Activated T-cell treated with anti-CD3 and anti-CD28 coated beads for 1 hour (primary cell): ENCODE measurements around the gene ZRSR2.

Source experiments
- DNase-seq: peaks from one replicate; pipeline ENCODE4 v3.0.0-alpha.2; 2020; ENCODE audit warnings: low read depth

The ZRSR2 gene

GRCh38 chrX:15853586-15854079 is 63.3 kb downstream of the ZRSR2 start:
- no peak for DNase-seq

DNA sequence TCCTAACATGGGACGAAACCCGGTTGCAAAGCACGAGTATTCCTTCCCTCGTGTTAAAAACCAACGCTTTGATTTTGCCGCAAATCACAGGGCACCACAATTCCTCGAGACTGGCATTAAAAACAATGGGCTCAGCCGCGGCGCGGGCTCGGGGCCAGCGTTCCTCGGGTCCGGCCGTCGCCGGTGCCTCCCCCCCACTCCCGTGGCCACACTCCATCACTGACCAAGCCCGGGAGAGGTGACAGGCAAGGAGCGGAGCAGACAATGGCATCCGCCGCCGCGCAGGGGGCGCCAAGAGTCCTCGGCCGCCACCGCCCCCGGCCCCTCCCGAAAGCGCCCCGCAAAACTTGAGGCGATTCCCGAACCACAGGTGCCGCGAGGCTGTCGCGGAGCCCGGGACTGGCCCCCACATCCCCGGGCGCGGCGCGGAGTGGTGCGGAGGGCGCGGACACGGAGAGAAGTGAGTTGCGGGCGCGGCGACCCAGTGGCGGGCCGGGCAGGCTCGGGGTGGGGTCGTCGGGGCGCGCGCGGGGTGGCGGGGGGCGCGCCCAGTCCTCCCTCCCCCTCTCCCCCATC is 63.9 kb downstream of the ZRSR2 start:
- DNase-seq = peak; percentile 20

DNA sequence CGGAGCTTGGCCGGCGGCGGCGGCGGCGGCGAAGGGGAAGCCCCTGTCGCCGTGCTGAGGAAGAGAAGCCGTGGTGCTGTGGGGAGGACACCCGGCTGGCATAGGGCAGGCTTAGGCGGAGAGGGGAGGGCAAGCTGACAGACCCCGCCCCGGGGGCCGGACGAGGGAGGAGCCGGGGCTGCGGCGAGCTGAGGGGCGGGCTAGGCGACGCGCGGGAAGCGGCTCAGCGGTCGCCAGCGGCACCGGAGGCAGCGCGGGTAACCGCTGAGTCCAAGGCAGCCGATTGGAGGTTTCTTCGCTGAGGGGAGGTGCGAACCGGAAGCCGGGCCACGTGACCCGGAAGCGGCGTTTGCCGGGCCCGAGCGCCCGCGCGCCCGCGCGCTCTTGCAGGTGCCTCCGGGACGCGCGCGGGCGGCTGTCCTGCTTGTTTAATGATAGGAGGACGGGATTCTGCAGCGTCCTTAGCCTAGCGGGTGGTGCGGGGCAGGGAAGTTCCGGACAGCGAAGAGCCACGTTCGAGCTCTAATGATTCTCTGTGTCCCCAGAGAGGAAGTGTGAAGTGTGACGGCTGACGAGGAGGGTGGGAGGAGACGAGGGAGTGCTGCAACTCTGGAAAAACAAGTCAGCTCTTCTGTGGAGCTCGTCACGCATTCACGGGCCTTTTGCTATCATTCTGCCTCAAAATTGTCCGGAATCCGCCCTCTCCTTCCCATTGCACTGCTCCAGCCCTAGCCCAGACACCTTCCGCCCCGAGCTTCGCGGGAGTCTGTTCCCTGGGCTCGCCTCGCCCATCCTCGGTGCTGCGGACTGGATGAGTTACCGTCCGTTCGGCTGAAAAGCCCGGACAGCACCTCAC is 64.7 kb downstream of the ZRSR2 start, which contains the start of gene AP1S2:
Gene AP1S2 (minus strand): TSS at position 102 of the 856 bp plus-strand sequence. CDS start 2,289 bp downstream, outside the sequence.
- peak; percentile 86 for DNase-seq

DNA sequence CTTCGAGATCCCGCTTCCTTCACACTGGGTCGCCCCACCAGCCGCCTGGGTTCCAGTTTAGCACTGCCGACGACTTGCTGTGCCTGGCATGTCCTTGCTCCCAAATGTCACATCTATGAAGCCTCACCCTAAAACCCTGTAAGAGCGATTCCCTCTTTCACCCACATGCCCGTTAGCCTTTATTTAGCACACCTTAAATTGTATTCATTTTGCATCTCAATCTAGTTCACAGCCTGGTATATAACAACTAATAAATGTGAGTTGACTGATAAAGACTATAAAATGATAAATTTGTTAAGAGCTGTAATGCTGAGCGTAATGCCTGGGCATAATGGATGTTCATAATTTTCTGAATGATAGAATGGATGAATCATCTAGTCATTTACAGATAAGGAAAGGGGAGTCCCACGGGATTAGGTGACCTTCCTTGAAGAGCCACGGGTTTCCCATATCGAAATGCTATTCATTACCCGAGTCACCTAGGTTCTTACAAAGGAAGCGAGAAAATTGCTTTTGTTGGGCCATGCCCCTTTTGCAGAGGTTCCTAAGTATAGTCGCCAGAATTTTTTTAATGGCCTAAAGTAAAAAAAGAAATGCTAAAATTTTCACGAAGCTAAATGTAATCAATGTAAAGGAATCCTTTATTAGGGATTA is 65.4 kb downstream of the ZRSR2 start:
- no peak for DNase-seq

- no peak for DNase-seq
Measured at GRCh38 chrX:15856222-15856587, 65.9 kb downstream of the ZRSR2 start.

- DNase-seq = no peak
Measured at GRCh38 chrX:15856636-15857035, 66.4 kb downstream of the ZRSR2 start.

GRCh38 chrX:15858051-15858450 is 67.8 kb downstream of the ZRSR2 start:
- DNase-seq = no peak

DNA sequence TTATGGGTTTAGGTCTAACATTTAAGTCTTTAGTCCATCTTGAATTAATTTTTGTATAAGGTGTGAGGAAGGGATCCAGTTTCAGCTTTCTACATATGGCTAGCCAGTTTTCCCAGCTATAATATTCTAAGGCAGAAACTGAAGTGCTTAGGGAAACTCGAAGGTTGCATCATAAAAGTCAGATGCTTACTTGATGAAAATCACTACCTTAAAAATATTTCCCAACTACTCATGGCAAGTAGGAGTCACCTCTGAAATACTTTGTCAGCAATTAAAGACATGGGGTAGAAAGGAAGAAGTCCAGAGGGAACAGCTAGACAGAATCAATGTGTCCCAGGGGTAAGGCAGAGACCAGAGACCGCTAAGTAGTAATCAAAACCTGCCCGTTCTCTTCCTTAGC is 70.6 kb downstream of the ZRSR2 start:
- DNase-seq = no peak

DNA sequence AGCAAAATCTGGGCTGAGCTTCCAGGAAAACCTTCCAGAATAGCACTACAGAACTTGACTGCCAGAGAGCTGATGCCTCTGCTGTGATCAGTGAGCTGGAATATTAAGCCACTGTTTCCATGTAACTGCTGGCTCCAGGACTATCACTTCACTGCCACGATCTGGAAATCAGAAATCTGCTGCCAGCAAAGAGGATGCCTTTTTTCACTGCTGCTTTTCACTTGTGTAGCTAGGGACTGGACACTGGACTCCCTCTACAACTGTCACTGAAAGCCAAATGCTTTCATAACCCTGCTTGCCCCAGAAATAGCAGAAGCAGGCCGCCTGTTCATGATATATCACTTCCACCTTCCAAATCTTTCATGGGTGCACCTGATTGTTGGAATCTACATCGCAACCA is 73.7 kb downstream of the ZRSR2 start:
- no peak for DNase-seq

DNA sequence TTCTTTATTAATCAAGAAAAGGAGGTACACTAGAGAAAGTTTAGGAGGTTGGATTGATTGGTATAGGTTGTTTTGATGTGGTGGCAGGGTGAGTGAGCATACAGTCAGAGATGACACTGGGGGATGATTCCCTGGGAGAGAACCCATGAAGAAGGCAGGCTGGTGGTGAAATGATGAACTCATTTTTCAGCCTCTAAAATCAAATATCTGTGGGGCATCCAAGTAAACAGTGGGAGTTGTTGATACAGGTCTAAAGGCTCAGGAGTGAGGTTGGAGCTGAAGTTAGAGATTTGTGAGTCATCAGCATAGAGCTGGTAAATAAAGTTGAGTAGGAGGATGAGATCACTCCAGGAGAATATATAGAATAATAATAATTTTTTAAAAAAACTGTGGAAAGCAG is 74.3 kb downstream of the ZRSR2 start:
- no peak for DNase-seq

GRCh38 chrX:15866147-15866546 is 75.9 kb downstream of the ZRSR2 start:
- DNase-seq = no peak

GRCh38 chrX:15869695-15870094 is 79.4 kb downstream of the ZRSR2 start:
- DNase-seq = no peak

- DNase-seq = no peak
Measured at GRCh38 chrX:15870310-15870709, 80.0 kb downstream of the ZRSR2 start.
